Progenitor cell of endocrine pancreas (in vitro differentiated cells): ENCODE data around the gene NRP2. TPM values are rescaled to one million over a fixed set of nuclear protein-coding genes. Genes with fewer than 3 reads are reported as not detected.

Experiments used
- DNase-seq: peaks from one replicate; pipeline ENCODE4 v3.0.0; 2021; ENCODE audit warnings: low spot score; ENCODE audit not compliant: unreplicated experiment
- H3K27ac Mint-ChIP-seq: 2 replicates; pipeline ENCODE4 v1.8.0; 2021; ENCODE audit warnings: mild to moderate bottlenecking, moderate library complexity, mixed read lengths
- H3K27me3 Mint-ChIP-seq: 2 replicates; pipeline ENCODE4 v1.8.0; 2021; ENCODE audit warnings: mixed read lengths
- H3K36me3 Mint-ChIP-seq: 2 replicates; pipeline ENCODE4 v1.8.0; 2022; ENCODE audit warnings: mixed read lengths; ENCODE audit not compliant: insufficient read depth
- H3K4me1 Mint-ChIP-seq: 2 replicates; pipeline ENCODE4 v1.8.0; 2021; ENCODE audit warnings: low read depth, mixed read lengths
- H3K4me3 Mint-ChIP-seq: 2 replicates; pipeline ENCODE4 v1.8.0; 2021; ENCODE audit warnings: low read depth, mild to moderate bottlenecking, moderate library complexity, mixed read lengths
- H3K9me3 Mint-ChIP-seq: 2 replicates; pipeline ENCODE4 v1.8.0; 2021; ENCODE audit warnings: low read depth, mixed read lengths
- total RNA-seq: library from RNA; stranded (reverse); gene quantifications from 2 replicates; pipeline ENCODE4 v1.2.1, GENCODE V29; 2021
- TF ChIP-seq, protein P1 (sequence below): fragments of 200-600 bp; sonication (generic); IDR thresholded peaks from one replicate; pipeline ENCODE4 v1.5.0; 2021; ENCODE audit warnings: antibody characterized with exemption, mild to moderate bottlenecking; ENCODE audit not compliant: unreplicated experiment

The NRP2 gene
- total RNA-seq, 1 donor from 2014 or later, result 6.3 TPM

DNA sequence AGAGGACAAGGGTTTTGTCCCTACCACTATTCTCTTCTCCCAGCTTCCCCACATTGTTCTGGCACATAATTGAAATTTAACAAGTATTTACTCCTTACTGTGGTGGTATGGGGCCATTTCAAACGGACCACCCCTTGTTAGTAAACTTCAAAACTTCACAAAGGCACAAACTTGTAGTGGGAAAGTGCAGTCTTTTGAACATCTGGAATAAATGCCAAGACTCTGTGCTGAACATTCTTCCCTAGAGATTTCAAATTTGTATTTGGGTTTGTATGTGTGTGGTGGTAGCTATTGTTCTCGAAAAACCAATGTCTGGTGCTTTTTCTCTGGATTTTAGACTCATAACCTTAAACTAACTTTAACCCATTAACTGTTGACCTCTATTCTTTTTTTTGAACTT lies 151.6 kb downstream of the NRP2 start:
- peaks cover 3% of the 10 kb centered on the region for H3K9me3 Mint-ChIP-seq

GRCh38 chr2:205834796-205835195 lies 152.5 kb downstream of the NRP2 start:
- H3K27ac Mint-ChIP-seq, result no peak overlapping the region
- peaks cover 11% of the 10 kb centered on the region for H3K4me1 Mint-ChIP-seq
- TF ChIP-seq, protein P1, sequence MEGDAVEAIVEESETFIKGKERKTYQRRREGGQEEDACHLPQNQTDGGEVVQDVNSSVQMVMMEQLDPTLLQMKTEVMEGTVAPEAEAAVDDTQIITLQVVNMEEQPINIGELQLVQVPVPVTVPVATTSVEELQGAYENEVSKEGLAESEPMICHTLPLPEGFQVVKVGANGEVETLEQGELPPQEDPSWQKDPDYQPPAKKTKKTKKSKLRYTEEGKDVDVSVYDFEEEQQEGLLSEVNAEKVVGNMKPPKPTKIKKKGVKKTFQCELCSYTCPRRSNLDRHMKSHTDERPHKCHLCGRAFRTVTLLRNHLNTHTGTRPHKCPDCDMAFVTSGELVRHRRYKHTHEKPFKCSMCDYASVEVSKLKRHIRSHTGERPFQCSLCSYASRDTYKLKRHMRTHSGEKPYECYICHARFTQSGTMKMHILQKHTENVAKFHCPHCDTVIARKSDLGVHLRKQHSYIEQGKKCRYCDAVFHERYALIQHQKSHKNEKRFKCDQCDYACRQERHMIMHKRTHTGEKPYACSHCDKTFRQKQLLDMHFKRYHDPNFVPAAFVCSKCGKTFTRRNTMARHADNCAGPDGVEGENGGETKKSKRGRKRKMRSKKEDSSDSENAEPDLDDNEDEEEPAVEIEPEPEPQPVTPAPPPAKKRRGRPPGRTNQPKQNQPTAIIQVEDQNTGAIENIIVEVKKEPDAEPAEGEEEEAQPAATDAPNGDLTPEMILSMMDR, result no peak
- no peak for DNase-seq
- no peaks in the 10 kb centered on the region for H3K27me3 Mint-ChIP-seq
- no peak overlapping the region for H3K4me3 Mint-ChIP-seq
- H3K36me3 Mint-ChIP-seq, result peaks cover 1% of the 10 kb centered on the region
- H3K9me3 Mint-ChIP-seq, result peaks cover 9% of the 10 kb centered on the region

More for the DNA sequence above, 151.6 kb downstream of the NRP2 start:
- DNase-seq, result no peak
- TF ChIP-seq, protein P1, result no peak
- Mint-ChIP-seq H3K4me1 (peaks cover 11% of the 10 kb centered on the region), H3K4me3 (no peak overlapping the region), H3K27me3 (no peaks in the 10 kb centered on the region), H3K36me3 (peaks cover 1% of the 10 kb centered on the region), H3K27ac (no peak overlapping the region)

DNA sequence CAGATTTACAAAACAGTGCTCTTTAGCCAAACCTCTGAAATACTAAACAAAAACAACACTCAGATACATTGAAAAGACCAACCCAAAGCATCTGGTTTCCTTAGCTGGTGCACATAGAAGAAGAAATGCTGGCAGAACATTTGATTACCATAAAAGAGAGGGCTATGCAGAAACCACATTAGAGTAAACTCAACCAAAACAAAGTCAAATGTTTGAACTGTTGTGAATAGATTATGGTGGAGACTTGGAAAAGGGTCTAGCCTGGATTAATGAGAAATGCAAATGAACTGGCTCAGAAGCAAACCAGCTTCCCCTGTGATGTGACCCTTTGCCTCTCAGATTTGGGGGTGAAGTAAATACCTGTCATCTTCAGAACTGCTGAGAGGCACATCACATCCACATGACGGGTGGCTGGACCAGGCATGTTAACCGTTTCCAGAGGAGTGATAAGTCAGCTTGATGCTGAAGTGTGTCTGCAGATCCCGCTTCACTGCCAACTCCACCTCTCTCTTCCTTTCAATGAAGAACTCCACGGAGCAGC lies 153.0 kb downstream of the NRP2 start:
- Mint-ChIP-seq H3K27me3 (no peaks in the 10 kb centered on the region), H3K9me3 (peaks cover 9% of the 10 kb centered on the region), H3K27ac (no peak overlapping the region), H3K4me1 (peaks cover 11% of the 10 kb centered on the region), H3K36me3 (peaks cover 1% of the 10 kb centered on the region), H3K4me3 (no peak overlapping the region)
- TF ChIP-seq, protein P1, result no peak
- DNase-seq, result no peak

DNA sequence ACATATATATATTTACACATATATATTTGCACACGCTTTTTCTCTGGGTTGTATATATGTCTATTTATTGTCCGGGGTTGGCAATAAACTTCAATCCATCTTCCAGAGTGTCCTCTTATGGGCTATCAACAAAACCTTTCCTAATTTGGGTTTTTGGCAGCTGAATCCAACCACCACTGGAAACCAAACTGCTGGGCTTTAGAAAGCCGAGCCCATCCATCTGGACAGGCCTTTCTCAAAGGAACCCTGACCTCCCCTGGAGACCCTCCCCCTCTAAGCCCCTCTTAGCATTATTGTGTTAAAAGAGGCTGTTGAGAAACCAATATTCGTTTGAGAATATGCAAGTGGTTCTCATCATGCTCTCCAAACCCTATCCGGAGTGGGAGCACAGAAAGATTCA lies 153.6 kb downstream of the NRP2 start:
- Mint-ChIP-seq H3K4me3 (no peak overlapping the region), H3K36me3 (peaks cover 1% of the 10 kb centered on the region), H3K27me3 (no peaks in the 10 kb centered on the region), H3K9me3 (peaks cover 9% of the 10 kb centered on the region), H3K27ac (no peak overlapping the region), H3K4me1 (peaks cover 11% of the 10 kb centered on the region)
- no peak for DNase-seq
- TF ChIP-seq, protein P1, result no peak

GRCh38 chr2:205836477-205837221 lies 154.3 kb downstream of the NRP2 start:
- Mint-ChIP-seq H3K36me3 (peaks cover 1% of the 10 kb centered on the region), H3K9me3 (peaks cover 9% of the 10 kb centered on the region), H3K27ac (no peak overlapping the region), H3K4me1 (peaks cover 11% of the 10 kb centered on the region), H3K27me3 (peaks cover 3% of the 10 kb centered on the region), H3K4me3 (no peak overlapping the region)
- TF ChIP-seq, protein P1, result no peak
- no peak for DNase-seq
